Vagina (tissue), 2 donors: ENCODE measurements around the gene VAV1.

Experiments used
- CTCF ChIP-seq, 3 experiments: fragments of 450-650 bp in 2 of 3; fragments of 200-600 bp in 1 of 3; sonication (generic) in 1 of 3; IDR thresholded peaks; one replicate each; pipeline ENCODE4 v1.5.1; 2017 to 2019; ENCODE audit warnings: antibody characterized with exemption in 3 of 3, mild to moderate bottlenecking in 2 of 3, moderate library complexity in 2 of 3
- POLR2A ChIP-seq, 2 donors: fragments of 450-650 bp; IDR thresholded peaks; one replicate each; pipeline ENCODE4 v1.6.1; 2017; ENCODE audit warnings: antibody characterized with exemption in 2 of 2, mild to moderate bottlenecking in 2 of 2, moderate library complexity in 2 of 2
- POLR2AphosphoS5 ChIP-seq, 2 donors: sonication (generic); formaldehyde crosslinking; IDR thresholded peaks; one replicate each; pipeline ENCODE4 v1.9.0; 2017; ENCODE audit warnings: antibody characterized with exemption in 2 of 2, mild to moderate bottlenecking in 2 of 2, low read depth in 1 of 2; ENCODE audit not compliant: insufficient read depth in 1 of 2

- no peak for TF ChIP-seq POLR2A (IDR thresholded peaks at IDR 0.05)
- TF ChIP-seq CTCF (IDR thresholded peaks at IDR 0.05): no peak
- no peak for TF ChIP-seq POLR2AphosphoS5 (IDR thresholded peaks at IDR 0.05; ENCODE audit: insufficient read depth in 1 of 2, low read depth in 1 of 2)
Observed at GRCh38 chr19:6743066-6743465, 29.4 kb upstream of the VAV1 start.
